ENCODE results near the gene PNPLA1. TPM values are rescaled to one million over a fixed set of nuclear protein-coding genes. Genes with fewer than 3 reads are reported as not detected.

The PNPLA1 gene
- total RNA-seq, 1 donor = under 0.01 TPM

GRCh38 chr6:36280983-36281382 is 11.1 kb downstream of the PNPLA1 start:
- Histone ChIP-seq H3K36me3 (ENCODE audit: insufficient read depth, low read length) (no peaks in the 10 kb centered on the region), H4K20me1 (ENCODE audit: insufficient read depth, low read length) (no peaks in the 10 kb centered on the region), H3K79me2 (ENCODE audit: insufficient read depth, low read length) (no peaks in the 10 kb centered on the region), H3K9me3 (ENCODE audit: low read depth, low read length) (no peaks in the 10 kb centered on the region), H3K4me1 (ENCODE audit: insufficient read depth, low read length) (no peaks in the 10 kb centered on the region), H3K4me2 (ENCODE audit: insufficient read depth, low read length) (no peak overlapping the region), H2AFZ (ENCODE audit: low read length) (no peak overlapping the region), H3K27ac (ENCODE audit: low read depth, low read length) (no peak overlapping the region), H3K4me3 (ENCODE audit: insufficient read depth, low read length) (no peak overlapping the region), H3K27me3 (ENCODE audit: insufficient read depth, low read length) (peaks cover 66% of the 10 kb centered on the region)
- TF ChIP-seq CTCF (IDR thresholded peaks at IDR 0.05; ENCODE audit: extremely low read depth, low read depth, low read length) = no peak
- DNase-seq (ENCODE audit: insufficient read length, low spot score, missing footprints) = no peak

GRCh38 chr6:36283608-36284007 is 13.7 kb downstream of the PNPLA1 start:
- Histone ChIP-seq H3K4me1 (ENCODE audit: insufficient read depth, low read length) (no peaks in the 10 kb centered on the region), H3K36me3 (ENCODE audit: insufficient read depth, low read length) (no peaks in the 10 kb centered on the region), H3K27me3 (ENCODE audit: insufficient read depth, low read length) (peaks cover 60% of the 10 kb centered on the region), H2AFZ (ENCODE audit: low read length) (no peak overlapping the region), H3K27ac (ENCODE audit: low read depth, low read length) (no peak overlapping the region), H3K4me2 (ENCODE audit: insufficient read depth, low read length) (no peak overlapping the region), H3K9me3 (ENCODE audit: low read depth, low read length) (no peaks in the 10 kb centered on the region), H4K20me1 (ENCODE audit: insufficient read depth, low read length) (no peaks in the 10 kb centered on the region), H3K79me2 (ENCODE audit: insufficient read depth, low read length) (no peaks in the 10 kb centered on the region), H3K4me3 (ENCODE audit: insufficient read depth, low read length) (no peak overlapping the region)
- TF ChIP-seq CTCF (IDR thresholded peaks at IDR 0.05; ENCODE audit: extremely low read depth, low read depth, low read length) = no peak
- DNase-seq (ENCODE audit: insufficient read length, low spot score, missing footprints) = no peak

GRCh38 chr6:36284359-36284758 is 14.5 kb downstream of the PNPLA1 start:
- Histone ChIP-seq H4K20me1 (ENCODE audit: insufficient read depth, low read length) (no peaks in the 10 kb centered on the region), H2AFZ (ENCODE audit: low read length) (no peak overlapping the region), H3K27ac (ENCODE audit: low read depth, low read length) (no peak overlapping the region), H3K36me3 (ENCODE audit: insufficient read depth, low read length) (no peaks in the 10 kb centered on the region), H3K4me2 (ENCODE audit: insufficient read depth, low read length) (no peak overlapping the region), H3K4me3 (ENCODE audit: insufficient read depth, low read length) (no peak overlapping the region), H3K27me3 (ENCODE audit: insufficient read depth, low read length) (peaks cover 56% of the 10 kb centered on the region), H3K4me1 (ENCODE audit: insufficient read depth, low read length) (no peaks in the 10 kb centered on the region), H3K9me3 (ENCODE audit: low read depth, low read length) (no peaks in the 10 kb centered on the region), H3K79me2 (ENCODE audit: insufficient read depth, low read length) (no peaks in the 10 kb centered on the region)
- no peak for TF ChIP-seq CTCF (IDR thresholded peaks at IDR 0.05; ENCODE audit: extremely low read depth, low read depth, low read length)
- DNase-seq (ENCODE audit: insufficient read length, low spot score, missing footprints) = no peak

GRCh38 chr6:36285187-36285671 is 15.4 kb downstream of the PNPLA1 start:
- Histone ChIP-seq H3K9me3 (ENCODE audit: low read depth, low read length) (no peaks in the 10 kb centered on the region), H3K36me3 (ENCODE audit: insufficient read depth, low read length) (no peaks in the 10 kb centered on the region), H3K4me3 (ENCODE audit: insufficient read depth, low read length) (no peak overlapping the region), H3K27me3 (ENCODE audit: insufficient read depth, low read length) (peaks cover 53% of the 10 kb centered on the region), H2AFZ (ENCODE audit: low read length) (no peak overlapping the region), H3K27ac (ENCODE audit: low read depth, low read length) (no peak overlapping the region), H3K4me2 (ENCODE audit: insufficient read depth, low read length) (no peak overlapping the region), H3K79me2 (ENCODE audit: insufficient read depth, low read length) (no peaks in the 10 kb centered on the region), H3K4me1 (ENCODE audit: insufficient read depth, low read length) (peaks cover under 1% of the 10 kb centered on the region), H4K20me1 (ENCODE audit: insufficient read depth, low read length) (no peaks in the 10 kb centered on the region)
- TF ChIP-seq CTCF (IDR thresholded peaks at IDR 0.05; ENCODE audit: extremely low read depth, low read depth, low read length) = no peak
- no peak for DNase-seq (ENCODE audit: insufficient read length, low spot score, missing footprints)
